Mesendoderm (in vitro differentiated cells): ENCODE results near the gene CD300LF.

Source experiments
- DNase-seq: peaks from one replicate; pipeline ENCODE4 v3.0.0; 2013
- H2AK5ac ChIP-seq: 2 replicates; pipeline ENCODE4 v1.6.1; 2013; ENCODE audit warnings: low read length, inconsistent platforms
- H2BK120ac ChIP-seq: 2 replicates; pipeline ENCODE4 v1.6.1; 2013; ENCODE audit warnings: low read depth, mild to moderate bottlenecking, low read length, moderate library complexity, mixed read lengths
- H2BK15ac ChIP-seq: replicated peaks from 2 replicates; pipeline ENCODE4 v1.6.1; 2013; ENCODE audit warnings: low read depth, mild to moderate bottlenecking, moderate library complexity
- H2BK5ac ChIP-seq: 2 replicates; pipeline ENCODE4 v1.6.1; 2013; ENCODE audit warnings: low read length, inconsistent platforms
- H3K18ac ChIP-seq: 2 replicates; pipeline ENCODE4 v1.6.1; 2013; ENCODE audit warnings: mild to moderate bottlenecking, low read length, mixed read lengths
- H3K23ac ChIP-seq: one replicate; pipeline ENCODE4 v1.6.1; 2013; ENCODE audit warnings: low read length
- H3K27ac ChIP-seq: 2 replicates; pipeline ENCODE4 v1.5.1; 2013; ENCODE audit warnings: low read depth, mild to moderate bottlenecking, inconsistent platforms, low read length, moderate library complexity
- H3K27me3 ChIP-seq: 2 replicates; pipeline ENCODE4 v1.6.1; 2013; ENCODE audit warnings: low read length, control low read depth, mild to moderate bottlenecking, inconsistent platforms; ENCODE audit not compliant: insufficient read depth, poor library complexity
- H3K36me3 ChIP-seq: 2 replicates; pipeline ENCODE4 v1.6.1; 2013; ENCODE audit warnings: low read length, inconsistent platforms; ENCODE audit not compliant: control insufficient read depth, insufficient read depth
- H3K4ac ChIP-seq: one replicate; pipeline ENCODE4 v1.6.1; 2013; ENCODE audit warnings: low read depth, mild to moderate bottlenecking, low read length, moderate library complexity
- H3K4me1 ChIP-seq: 2 replicates; pipeline ENCODE4 v1.6.1; 2013; ENCODE audit warnings: low read depth, low read length, inconsistent platforms; ENCODE audit not compliant: control insufficient read depth
- H3K4me2 ChIP-seq: 2 replicates; pipeline ENCODE4 v1.6.1; 2013; ENCODE audit warnings: low read length
- H3K4me3 ChIP-seq: 2 replicates; pipeline ENCODE4 v1.5.1; 2013; ENCODE audit warnings: mild to moderate bottlenecking, low read length
- H3K56ac ChIP-seq: one replicate; pipeline ENCODE4 v1.6.1; 2013; ENCODE audit warnings: low read length
- H3K79me1 ChIP-seq: 2 replicates; pipeline ENCODE4 v1.6.1; 2013; ENCODE audit warnings: low read length, inconsistent platforms
- H3K79me2 ChIP-seq: 2 replicates; pipeline ENCODE4 v1.6.1; 2013; ENCODE audit warnings: mild to moderate bottlenecking, low read length; ENCODE audit not compliant: control insufficient read depth, insufficient read depth
- H3K9ac ChIP-seq: 2 replicates; pipeline ENCODE4 v1.6.1; 2013; ENCODE audit warnings: low read length, inconsistent platforms
- H4K5ac ChIP-seq: one replicate; pipeline ENCODE4 v1.6.1; 2013; ENCODE audit warnings: low read length
- H4K8ac ChIP-seq: one replicate; pipeline ENCODE4 v1.6.1; 2013; ENCODE audit warnings: low read depth, mild to moderate bottlenecking, control low read depth, low read length, moderate library complexity
- WGBS: extraction: QIAGEN DNeasy Blood & Tissue Kit; methylation state at CpG from one replicate; pipeline ENCODE4 v1.1.7; 2013; ENCODE audit warnings: low lambda C conversion rate, missing lambda C conversion rate; ENCODE audit not compliant: insufficient coverage; ENCODE audit errors: extremely low coverage; 5-methylcytosine and 5-hydroxymethylcytosine counted together

The CD300LF gene

GRCh38 chr17:74755533-74755932 lies 42.8 kb upstream of the CD300LF start:
- Histone ChIP-seq H3K79me1 (peaks cover 46% of the 10 kb centered on the region), H3K4me1 (peaks cover 26% of the 10 kb centered on the region)

GRCh38 chr17:74754832-74755231 lies 42.1 kb upstream of the CD300LF start:
- Histone ChIP-seq H3K9ac (no peak overlapping the region), H3K56ac (no peak overlapping the region), H3K27ac (no peak overlapping the region), H3K4me2 (no peak overlapping the region), H2BK15ac (no peak overlapping the region), H3K4ac (no peak overlapping the region), H3K4me1 (peaks cover 26% of the 10 kb centered on the region), H4K8ac (no peak overlapping the region), H3K4me3 (no peak overlapping the region), H2BK120ac (no peak overlapping the region), H2BK5ac (no peak overlapping the region), H3K18ac (no peak overlapping the region), H3K23ac (no peak overlapping the region), H3K36me3 (no peaks in the 10 kb centered on the region), H3K27me3 (no peaks in the 10 kb centered on the region), H4K5ac (no peak overlapping the region), H3K79me2 (peaks cover 75% of the 10 kb centered on the region), H3K79me1 (peaks cover 46% of the 10 kb centered on the region), H2AK5ac (no peak overlapping the region)
- DNase-seq: no peak
- WGBS: no CpG with 5 or more reads among the region's 3 CpGs

More at GRCh38 chr17:74755533-74755932, 42.8 kb upstream of the CD300LF start:
- no peak overlapping the region for H4K8ac ChIP-seq
- H3K23ac ChIP-seq: no peak overlapping the region
- H3K4ac ChIP-seq: no peak overlapping the region
- H2AK5ac ChIP-seq: no peak overlapping the region
- WGBS: no CpG with 5 or more reads among the region's 8 CpGs
- no peak overlapping the region for H3K18ac ChIP-seq
- no peak overlapping the region for H3K4me2 ChIP-seq
- no peaks in the 10 kb centered on the region for H3K36me3 ChIP-seq
- no peak overlapping the region for H2BK120ac ChIP-seq
- no peak overlapping the region for H2BK5ac ChIP-seq
- no peak overlapping the region for H4K5ac ChIP-seq
- H2BK15ac ChIP-seq: no peak overlapping the region
- H3K4me3 ChIP-seq: no peak overlapping the region
- peaks cover 73% of the 10 kb centered on the region for H3K79me2 ChIP-seq
- H3K27me3 ChIP-seq: no peaks in the 10 kb centered on the region
- no peak for DNase-seq
- H3K56ac ChIP-seq: no peak overlapping the region
- no peak overlapping the region for H3K9ac ChIP-seq
- no peak overlapping the region for H3K27ac ChIP-seq

DNA sequence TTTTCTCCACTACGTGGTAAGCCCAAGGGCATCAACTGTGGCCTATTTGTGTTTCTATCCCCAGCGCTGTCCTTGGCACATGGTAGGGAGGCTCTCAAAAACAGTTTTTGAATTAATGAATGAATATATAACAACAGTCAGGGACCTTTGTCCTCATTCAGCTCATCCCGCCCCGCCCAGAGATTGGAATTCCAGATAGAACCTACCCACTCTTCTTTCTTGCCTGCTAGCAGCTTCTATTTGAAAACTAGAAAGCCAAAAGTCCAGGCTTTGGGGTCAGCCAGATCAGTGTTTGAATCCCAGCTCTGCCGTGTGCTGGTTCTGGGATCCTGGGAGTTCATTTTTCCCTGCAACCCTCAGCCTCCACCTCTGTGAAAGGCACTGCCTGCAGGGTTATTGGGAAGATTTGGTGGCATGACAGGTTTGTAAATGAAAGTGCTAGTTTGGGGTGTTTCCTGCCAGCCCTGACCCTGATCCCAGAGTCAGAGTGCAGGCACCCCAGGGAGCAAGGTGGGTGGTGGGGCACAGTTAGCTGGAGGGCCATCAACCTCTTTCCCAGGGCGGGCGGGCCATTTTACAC lies 40.2 kb upstream of the CD300LF start:
- Histone ChIP-seq H3K23ac (no peak overlapping the region), H4K8ac (no peak overlapping the region), H3K36me3 (no peaks in the 10 kb centered on the region), H2BK15ac (no peak overlapping the region), H3K18ac (no peak overlapping the region), H3K4me1 (peaks cover 19% of the 10 kb centered on the region), H3K9ac (no peak overlapping the region), H3K4me3 (no peak overlapping the region), H2AK5ac (no peak overlapping the region), H2BK5ac (no peak overlapping the region), H3K27me3 (no peaks in the 10 kb centered on the region), H3K27ac (no peak overlapping the region), H3K4me2 (no peak overlapping the region), H3K79me2 (peaks cover 72% of the 10 kb centered on the region), H3K4ac (no peak overlapping the region), H3K56ac (no peak overlapping the region), H3K79me1 (peaks cover 38% of the 10 kb centered on the region), H2BK120ac (no peak overlapping the region), H4K5ac (no peak overlapping the region)
- DNase-seq: no peak
- WGBS: no CpG with 5 or more reads among the region's 7 CpGs

GRCh38 chr17:74752415-74752814 lies 39.7 kb upstream of the CD300LF start:
- Histone ChIP-seq H2BK15ac (no peak overlapping the region), H2AK5ac (no peak overlapping the region), H3K4me2 (no peak overlapping the region), H3K56ac (no peak overlapping the region), H4K8ac (no peak overlapping the region), H3K23ac (no peak overlapping the region), H3K27me3 (no peaks in the 10 kb centered on the region), H3K4ac (no peak overlapping the region), H3K79me1 (peaks cover 33% of the 10 kb centered on the region), H2BK120ac (no peak overlapping the region), H3K4me3 (no peak overlapping the region), H3K9ac (no peak overlapping the region), H3K27ac (no peak overlapping the region), H3K79me2 (peaks cover 67% of the 10 kb centered on the region), H3K36me3 (no peaks in the 10 kb centered on the region), H3K4me1 (peaks cover 20% of the 10 kb centered on the region), H2BK5ac (no peak overlapping the region), H3K18ac (no peak overlapping the region), H4K5ac (no peak overlapping the region)
- no CpG with 5 or more reads among the region's 9 CpGs for WGBS
- no peak for DNase-seq

DNA sequence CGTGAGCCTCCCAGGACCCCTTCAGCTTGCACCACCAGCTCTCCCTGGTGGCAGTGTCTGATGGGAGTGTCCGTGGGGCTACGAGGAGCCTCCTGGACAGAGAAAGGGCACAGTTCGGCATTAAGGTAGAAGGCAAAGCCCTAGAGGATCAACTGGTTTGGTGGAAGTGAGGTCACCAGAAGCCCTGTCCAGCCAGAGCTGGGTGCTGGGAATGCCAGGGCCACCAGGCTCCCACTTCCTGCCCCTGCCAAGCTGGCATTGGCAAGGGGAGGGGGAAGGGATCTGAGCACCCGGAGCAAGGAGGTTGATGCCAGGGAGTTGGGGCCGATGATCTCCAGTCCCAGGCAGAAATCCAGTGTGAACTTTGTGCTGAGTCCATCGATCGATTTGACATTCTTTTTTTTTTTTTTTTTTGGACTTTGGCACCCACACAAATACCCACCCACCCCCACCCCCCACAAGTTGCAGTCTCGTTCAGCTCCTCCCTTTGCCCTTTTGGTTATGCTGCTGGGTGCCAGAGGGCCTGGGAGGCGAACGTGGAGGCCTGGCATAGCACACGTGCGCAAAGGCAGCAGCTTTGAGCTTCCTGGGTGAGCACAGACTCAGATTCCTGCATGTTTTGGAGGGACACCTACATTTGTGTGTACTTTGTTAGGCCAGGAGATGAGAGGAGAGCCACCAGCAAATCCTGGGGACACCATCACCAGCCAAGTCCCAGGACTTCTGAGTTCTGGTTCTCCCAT lies 37.8 kb upstream of the CD300LF start:
- Histone ChIP-seq H2BK15ac (no peak overlapping the region), H3K27ac (no peak overlapping the region), H3K36me3 (no peaks in the 10 kb centered on the region)

More for the DNA sequence above, 37.8 kb upstream of the CD300LF start:
- H3K4me1 ChIP-seq: peaks cover 35% of the 10 kb centered on the region
- H3K79me2 ChIP-seq: peaks cover 55% of the 10 kb centered on the region
- H3K4ac ChIP-seq: no peak overlapping the region
- H4K8ac ChIP-seq: no peak overlapping the region
- no peak overlapping the region for H2AK5ac ChIP-seq
- peaks cover 28% of the 10 kb centered on the region for H3K79me1 ChIP-seq
- H3K9ac ChIP-seq: peak overlapping the region; percentile 94
- no peak overlapping the region for H3K18ac ChIP-seq
- no peak overlapping the region for H2BK5ac ChIP-seq
- H3K4me2 ChIP-seq: peak overlapping the region; percentile 95
- H4K5ac ChIP-seq: no peak overlapping the region
- no CpG with 5 or more reads among the region's 13 CpGs for WGBS
- H3K23ac ChIP-seq: no peak overlapping the region
- H3K27me3 ChIP-seq: no peaks in the 10 kb centered on the region
- no peak for DNase-seq
- peak overlapping the region; percentile 96 for H3K56ac ChIP-seq
- no peak overlapping the region for H2BK120ac ChIP-seq
- peak overlapping the region; percentile 87 for H3K4me3 ChIP-seq
